NCI-H1417 (cell line): ENCODE results near the gene NHSL1.

Source experiments
- DNase-seq, 3 experiments: peaks; one replicate each; lab custom pipeline; 2025; lab: John Stamatoyannopoulos, UW

NHSL1 gene

DNA sequence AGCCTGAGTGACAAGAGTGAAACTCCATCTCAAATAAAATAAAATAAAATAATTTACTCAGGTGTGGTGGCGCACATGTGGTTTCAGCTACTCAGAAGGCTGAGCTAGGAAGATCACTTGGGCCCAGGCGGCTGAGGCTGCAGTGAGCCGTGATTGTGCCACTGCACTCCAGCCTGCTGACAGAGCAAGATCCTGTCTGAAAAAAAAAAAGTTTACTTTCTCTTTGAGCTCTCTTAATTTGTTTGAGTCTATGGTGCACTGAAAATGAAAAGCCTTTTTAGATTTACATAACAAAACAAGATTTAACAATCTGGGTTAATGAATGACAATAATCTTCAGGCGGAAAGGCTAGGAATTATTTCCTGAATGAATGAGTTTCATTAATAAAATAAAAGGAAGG, 23.3 kb upstream of the NHSL1 start:
- DNase-seq: no peak

DNA sequence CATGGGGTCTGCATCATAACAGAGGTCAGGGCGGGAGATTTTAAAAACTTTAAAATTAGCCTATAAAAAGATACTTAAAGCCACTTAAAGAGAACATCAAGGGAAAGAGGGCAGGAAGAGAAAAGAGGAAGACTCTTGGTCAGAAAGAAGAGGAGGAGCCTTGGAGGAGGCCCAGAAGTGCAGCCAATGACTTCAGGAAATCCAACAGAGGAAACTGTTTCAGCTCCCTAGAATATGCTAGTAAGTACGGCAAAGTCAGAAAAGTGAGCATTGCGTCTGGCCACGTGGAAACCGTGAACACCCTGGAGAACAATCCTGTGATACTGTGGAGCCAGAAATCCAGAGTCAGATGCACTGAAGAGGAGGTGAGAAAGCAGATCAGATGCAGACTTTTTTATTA, 22.5 kb upstream of the NHSL1 start:
- DNase-seq: no peak

DNA sequence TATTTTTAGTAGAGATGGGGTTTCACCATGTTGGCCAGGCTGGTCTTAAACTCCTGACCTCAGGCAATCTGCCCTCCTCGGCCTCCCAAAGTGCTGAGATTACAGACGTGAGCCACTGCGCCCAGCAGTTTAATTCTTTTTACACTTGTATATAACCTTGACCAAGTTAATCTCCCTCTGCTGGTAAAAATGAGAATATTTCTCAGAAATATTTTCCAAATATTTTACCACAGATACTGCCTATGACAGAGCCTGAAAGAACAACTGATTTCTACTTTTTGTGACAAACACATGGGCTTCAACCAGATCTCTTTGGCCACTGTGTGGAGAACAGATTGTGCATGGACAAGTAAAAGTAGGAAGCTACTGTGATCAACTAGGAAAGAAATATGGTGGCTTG, 21.2 kb upstream of the NHSL1 start:
- DNase-seq: peak in 1 of 3 experiments; percentile 10

DNA sequence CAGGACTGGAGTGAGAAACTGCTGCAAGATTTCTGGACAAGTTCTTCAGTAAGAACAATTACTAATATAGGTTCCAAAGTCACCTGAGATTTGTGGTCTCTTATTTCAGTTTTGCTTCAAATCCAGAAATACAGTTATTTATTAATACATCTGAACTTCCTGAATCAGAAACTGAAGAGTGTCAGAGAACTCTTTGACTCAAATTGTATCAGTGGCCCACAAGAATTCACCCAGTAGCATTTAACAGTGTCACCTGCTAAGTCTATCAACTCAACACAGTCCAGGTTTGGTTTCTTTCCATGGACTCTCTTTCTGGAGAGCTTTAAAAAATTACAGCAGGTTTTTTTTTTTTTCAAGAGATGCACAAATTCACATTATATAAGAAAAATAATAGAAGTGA, 18.8 kb upstream of the NHSL1 start:
- no peak for DNase-seq

- peak in 1 of 3 experiments; percentile 11 for DNase-seq
These were observed 18.3 kb upstream of the NHSL1 start for GRCh38 chr6:138517635-138518034.

DNA sequence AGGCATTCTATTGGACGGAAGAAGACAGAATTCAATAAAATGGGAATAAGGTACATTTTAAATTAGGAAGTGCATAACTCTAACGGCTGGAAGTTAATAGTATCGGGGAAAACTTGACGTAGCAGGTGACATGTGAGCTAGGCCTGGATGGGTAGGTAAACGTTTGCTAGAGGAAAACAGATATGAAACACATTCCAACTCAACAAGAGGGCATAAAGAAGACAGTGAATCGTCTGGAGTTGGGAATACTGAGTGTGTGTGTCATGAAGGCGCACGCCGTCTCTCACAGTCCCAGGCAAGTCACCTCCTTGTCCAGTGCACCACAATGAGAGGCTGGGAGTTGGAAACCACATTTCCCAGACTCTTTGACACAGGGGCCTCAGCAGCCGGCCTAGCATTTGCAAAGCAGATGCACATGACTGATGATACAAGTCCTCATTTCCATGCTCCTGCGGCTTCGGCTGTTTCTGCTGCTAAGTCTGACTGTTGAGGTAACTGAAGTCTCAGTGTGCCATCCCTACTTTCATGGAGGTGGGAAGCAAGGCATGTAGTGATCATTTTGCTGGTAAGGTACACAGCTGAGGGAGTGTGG, 16.5 kb upstream of the NHSL1 start:
- no peak for DNase-seq

GRCh38 chr6:138514860-138515540, 15.7 kb upstream of the NHSL1 start:
- DNase-seq: no peak

DNA sequence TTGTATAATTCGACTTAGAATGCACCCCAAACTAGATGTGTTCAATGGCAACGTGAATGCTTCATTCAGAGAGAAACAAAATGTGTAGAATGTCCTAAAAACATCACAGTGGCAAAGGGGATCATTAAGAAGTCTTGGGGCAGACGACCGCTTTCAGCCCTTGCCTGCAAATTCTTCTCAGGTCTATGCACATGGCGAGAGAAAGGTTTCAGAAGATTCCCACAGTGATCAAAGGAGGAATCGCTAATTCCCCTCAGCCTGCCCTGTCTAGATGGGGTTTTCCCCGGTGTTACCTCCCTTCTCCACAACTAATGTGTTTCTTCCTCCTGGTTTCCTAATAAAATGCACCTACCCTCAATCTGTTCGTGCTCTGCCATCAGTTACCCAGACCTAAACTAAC, 13.3 kb upstream of the NHSL1 start:
- no peak for DNase-seq

DNA sequence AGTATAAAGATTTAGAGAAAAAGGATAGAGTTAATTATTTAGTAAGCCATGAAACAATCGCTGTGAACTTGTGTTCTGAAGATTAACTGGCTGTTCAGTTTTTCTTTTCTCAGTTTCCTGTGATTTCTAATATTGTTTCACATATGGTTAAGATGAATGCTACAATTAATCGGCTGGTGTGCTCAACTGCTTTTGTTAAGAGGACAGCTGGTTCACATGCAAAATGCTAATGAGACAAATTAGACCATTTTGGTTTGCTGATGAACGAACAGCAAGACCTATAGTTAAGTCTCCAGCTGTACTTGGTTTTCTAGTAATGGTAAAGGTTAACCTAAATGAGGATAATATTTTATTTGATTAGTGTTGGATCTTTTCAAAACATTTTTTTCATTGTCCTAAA, 10.8 kb upstream of the NHSL1 start:
- peak in 1 of 3 experiments; percentile 75 for DNase-seq

GRCh38 chr6:138509371-138509770, 10.1 kb upstream of the NHSL1 start:
- DNase-seq: peak; percentile 49 to 87 (median 58)

- no peak for DNase-seq
These were observed 9.3 kb upstream of the NHSL1 start for GRCh38 chr6:138508676-138508988.

GRCh38 chr6:138507977-138508675, 8.8 kb upstream of the NHSL1 start:
- peak in 1 of 3 experiments; percentile 30 for DNase-seq

DNA sequence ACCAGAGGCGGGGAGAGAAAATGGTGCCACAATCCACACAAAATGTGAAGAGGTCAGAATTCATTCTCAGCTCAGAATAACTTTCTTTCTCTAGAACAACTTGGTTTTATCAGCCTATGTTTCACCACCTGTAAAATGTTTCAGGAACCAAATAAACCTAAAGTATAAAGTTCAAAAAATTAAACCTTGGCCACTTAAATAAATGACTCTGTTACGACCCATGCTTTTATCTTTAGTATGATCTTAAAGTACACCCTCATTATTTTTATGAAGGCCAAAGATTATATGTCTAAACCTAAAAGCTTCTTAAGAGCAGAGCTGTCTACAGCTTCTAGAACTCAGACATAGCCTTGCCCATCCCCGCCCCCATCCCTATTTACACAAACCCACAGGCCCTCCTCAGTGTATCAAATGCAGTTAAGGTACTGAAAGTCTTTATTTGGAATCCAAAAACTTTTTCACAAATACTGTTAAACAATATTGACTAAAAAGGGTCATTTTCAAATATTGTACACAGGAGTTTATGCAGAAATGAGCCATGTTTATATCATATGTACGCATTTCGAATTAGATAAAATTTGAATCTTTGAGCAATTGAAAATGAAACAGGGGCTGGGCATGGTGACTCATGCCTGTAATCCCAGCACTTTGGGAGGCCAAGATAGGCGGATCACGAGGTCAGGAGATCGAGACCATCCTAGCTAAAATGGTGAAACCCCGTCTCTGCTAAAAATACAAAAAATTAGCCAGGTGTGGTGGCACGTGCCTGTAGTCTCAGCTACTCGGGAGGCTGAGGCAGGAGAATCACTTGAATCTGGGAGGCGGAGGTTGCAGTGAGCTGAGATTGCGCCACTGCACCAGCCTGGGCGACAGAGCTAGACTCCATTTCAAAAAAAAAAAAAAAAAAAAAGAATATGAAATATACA, 5.7 kb upstream of the NHSL1 start:
- no peak for DNase-seq

DNA sequence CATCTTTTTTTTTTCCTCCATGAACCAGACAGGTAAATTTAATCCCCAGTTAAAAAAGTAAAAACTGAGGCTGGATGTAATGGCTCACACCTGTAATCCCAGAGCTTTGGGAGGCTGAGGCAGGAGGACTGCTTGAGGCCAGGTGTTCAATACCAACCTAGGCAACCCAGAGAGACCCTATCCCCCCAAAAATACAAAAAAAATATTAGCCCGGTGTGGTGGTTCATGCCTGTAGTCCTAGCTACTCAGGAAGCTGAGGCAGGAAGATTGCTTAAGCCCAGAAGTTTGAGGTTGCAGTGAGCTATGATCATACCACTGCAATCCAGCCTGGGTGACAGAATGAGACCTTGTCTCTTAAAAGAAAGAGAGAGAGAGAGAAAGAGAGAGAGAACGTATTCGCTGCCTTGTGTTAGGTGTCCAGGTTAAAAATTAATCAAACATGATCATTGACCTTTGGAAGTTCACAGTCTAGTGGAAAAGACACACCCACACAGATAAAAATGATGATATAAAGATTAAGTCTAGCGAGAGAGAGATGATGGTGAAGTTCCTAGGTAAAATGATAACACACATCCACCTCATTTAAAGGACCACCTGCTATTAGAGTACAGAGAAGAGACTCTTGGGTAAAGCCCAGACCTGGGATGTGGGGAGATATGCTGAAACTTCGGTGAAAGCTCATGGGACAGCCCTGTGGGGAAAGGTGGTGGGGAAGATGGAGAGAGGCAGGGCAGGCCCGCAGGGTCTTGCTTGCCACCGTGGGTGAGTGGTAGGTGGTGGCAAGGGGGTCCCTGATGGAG, 4.8 kb upstream of the NHSL1 start:
- no peak for DNase-seq

DNA sequence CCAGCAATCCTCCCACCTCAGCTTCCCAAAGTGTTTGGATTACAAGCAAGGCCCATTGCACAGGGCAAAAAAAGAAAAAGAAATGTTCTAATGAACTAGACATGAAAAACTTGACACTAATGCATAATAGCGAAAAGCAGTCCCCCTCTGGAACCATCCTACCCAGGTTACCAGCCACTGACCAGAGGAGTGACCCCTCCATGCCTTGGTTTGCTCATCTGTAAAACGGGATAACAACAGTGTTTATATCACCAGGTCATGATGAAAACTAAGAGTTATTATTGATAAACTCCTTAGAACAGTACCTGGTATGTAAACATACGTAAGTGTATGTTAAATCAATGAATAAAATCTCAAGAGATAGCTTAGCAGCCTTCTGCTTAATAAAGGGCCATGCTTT, 3.3 kb upstream of the NHSL1 start:
- no peak for DNase-seq

DNA sequence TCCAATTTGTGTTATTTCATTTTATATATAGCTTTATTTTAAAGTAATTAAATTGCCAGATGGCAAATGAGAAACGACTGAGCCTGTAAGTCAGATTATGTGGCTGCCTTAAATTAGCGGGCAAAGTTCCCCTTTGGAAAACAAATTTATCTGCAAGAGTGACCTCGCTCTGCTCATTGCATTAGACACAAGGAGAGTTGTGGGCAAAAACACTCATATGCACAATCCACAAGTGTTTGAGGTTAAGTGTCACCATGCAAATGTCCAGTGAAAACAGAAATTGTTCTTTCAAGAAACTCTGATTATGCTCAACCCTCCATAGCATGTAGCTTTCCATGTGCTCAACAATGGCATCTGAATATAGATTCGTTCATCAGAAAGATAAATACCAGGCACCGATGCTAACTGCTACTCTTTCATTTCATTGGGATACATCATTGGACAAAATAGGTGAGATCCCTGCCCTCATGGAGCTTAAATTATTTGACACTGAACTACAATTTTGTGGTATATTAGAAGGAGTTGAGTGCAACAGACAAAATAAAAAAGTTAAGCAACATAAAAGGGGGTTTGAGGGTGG, 1.7 kb upstream of the NHSL1 start:
- DNase-seq: no peak

GRCh38 chr6:138500045-138500665, 861 bp upstream of the NHSL1 start:
- no peak for DNase-seq

GRCh38 chr6:138498629-138499302, 528 bp downstream of the NHSL1 start:
- no peak for DNase-seq

DNA sequence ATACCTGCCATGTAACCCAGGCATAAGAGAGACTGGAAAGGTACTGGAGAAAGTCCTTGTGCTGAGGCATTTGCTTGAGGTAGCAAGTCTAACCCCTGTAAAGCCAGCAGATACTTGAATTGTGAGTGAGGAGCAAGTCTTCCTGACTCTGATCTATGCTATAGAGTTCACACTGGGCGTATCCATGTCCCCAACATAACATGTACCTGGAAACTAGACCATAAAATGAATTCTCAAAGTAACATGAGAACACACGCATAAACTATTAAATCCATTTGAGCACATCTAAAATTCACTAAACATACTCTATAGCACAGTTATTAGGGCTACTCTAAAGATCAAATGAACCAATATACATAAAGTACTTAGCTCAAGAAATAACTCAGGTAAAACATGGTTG, 2.0 kb downstream of the NHSL1 start:
- no peak for DNase-seq

DNA sequence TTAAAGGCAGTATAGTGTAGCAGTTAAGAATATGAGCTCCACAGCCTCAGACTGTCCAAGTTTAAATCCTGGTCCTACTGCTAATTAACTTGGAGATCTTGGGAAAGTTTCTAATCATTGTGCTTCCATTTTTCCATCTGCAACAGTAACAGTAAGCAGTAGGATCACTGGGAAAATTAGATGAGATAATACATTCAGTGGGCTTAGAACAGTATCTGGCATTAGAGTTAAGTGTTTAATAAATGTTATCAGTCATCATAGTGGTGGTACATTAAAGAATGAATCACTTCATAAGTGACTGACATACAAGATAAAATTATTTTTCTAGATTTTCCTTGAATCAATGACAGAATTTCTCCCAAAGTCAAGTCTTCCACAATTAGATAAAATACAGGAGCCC, 5.0 kb downstream of the NHSL1 start:
- DNase-seq: no peak
